Neural progenitor cell (in vitro differentiated cells): ENCODE results near the gene CTDP1. TPM values are rescaled to one million over a fixed set of nuclear protein-coding genes. Genes with fewer than 3 reads are reported as not detected.

ENCODE experiments used
- DNase-seq: peaks from one replicate; pipeline ENCODE4 v3.0.0-alpha.2; 2016; ENCODE audit warnings: low spot score
- H2AFZ ChIP-seq: fragments of 200-600 bp; sonication (generic); replicated peaks from 2 replicates; pipeline ENCODE4 v1.6.1; 2016; ENCODE audit warnings: antibody characterized with exemption
- H3F3A ChIP-seq: fragments of 200-600 bp; sonication (generic); 2 replicates; pipeline ENCODE4 v1.6.1; 2016; ENCODE audit warnings: antibody characterized with exemption, low read depth
- H3K27ac ChIP-seq: fragments of 200-600 bp; sonication (generic); 2 replicates; pipeline ENCODE4 v1.5.1; 2016; ENCODE audit warnings: mild to moderate bottlenecking
- H3K27me3 ChIP-seq: fragments of 200-600 bp; sonication (generic); 2 replicates; pipeline ENCODE4 v1.6.1; 2016; ENCODE audit warnings: mild to moderate bottlenecking, moderate library complexity
- H3K36me3 ChIP-seq: fragments of 200-600 bp; sonication (generic); 2 replicates; pipeline ENCODE4 v1.5.1; 2016
- H3K4me1 ChIP-seq: fragments of 200-600 bp; sonication (generic); 2 replicates; pipeline ENCODE4 v1.6.1; 2016; ENCODE audit warnings: mixed run types
- H3K4me2 ChIP-seq: fragments of 200-600 bp; sonication (generic); 2 replicates; pipeline ENCODE4 v1.6.1; 2016
- H3K4me3 ChIP-seq: fragments of 200-600 bp; sonication (generic); 2 replicates; pipeline ENCODE4 v1.5.1; 2016
- H3K79me2 ChIP-seq: fragments of 200-600 bp; sonication (generic); 2 replicates; pipeline ENCODE4 v1.6.1; 2016; ENCODE audit warnings: low read depth
- H3K9ac ChIP-seq: fragments of 200-600 bp; sonication (generic); 2 replicates; pipeline ENCODE4 v1.6.1; 2016
- H3K9me3 ChIP-seq: fragments of 200-600 bp; sonication (generic); 2 replicates; pipeline ENCODE4 v1.5.1; 2016; ENCODE audit warnings: low read depth
- H4K20me1 ChIP-seq: fragments of 200-600 bp; sonication (generic); 2 replicates; pipeline ENCODE4 v1.6.1; 2016; ENCODE audit warnings: low read depth
- H3K27ac Mint-ChIP-seq: 3 replicates; pipeline ENCODE4 v1.8.0; 2021; ENCODE audit warnings: mixed read lengths
- H3K27me3 Mint-ChIP-seq: 2 replicates; pipeline ENCODE4 v1.8.0; 2022; ENCODE audit warnings: low read depth, mild to moderate bottlenecking, inconsistent platforms, moderate library complexity, mixed read lengths; ENCODE audit not compliant: insufficient read depth
- H3K36me3 Mint-ChIP-seq: 3 replicates; pipeline ENCODE4 v1.8.0; 2021; ENCODE audit warnings: mixed read lengths
- H3K4me1 Mint-ChIP-seq: 3 replicates; pipeline ENCODE4 v1.8.0; 2021; ENCODE audit warnings: mixed read lengths
- H3K4me3 Mint-ChIP-seq: 3 replicates; pipeline ENCODE4 v1.8.0; 2021; ENCODE audit warnings: mild to moderate bottlenecking, moderate library complexity, mixed read lengths
- H3K9me3 Mint-ChIP-seq: 3 replicates; pipeline ENCODE4 v1.8.0; 2020; ENCODE audit warnings: mixed read lengths
- CTCF ChIP-seq: fragments of 200-600 bp; sonication (generic); IDR thresholded peaks from 2 replicates; pipeline ENCODE4 v1.5.1; 2017; ENCODE audit warnings: antibody characterized with exemption, mild to moderate bottlenecking
- EZH2 ChIP-seq: fragments of 200-600 bp; sonication (generic); IDR thresholded peaks from 2 replicates; pipeline ENCODE4 v1.6.1; 2017; ENCODE audit warnings: antibody characterized with exemption, mild to moderate bottlenecking, moderate library complexity
- EZH2phosphoT487 ChIP-seq: fragments of 200-600 bp; sonication (generic); IDR thresholded peaks from 2 replicates; pipeline ENCODE4 v1.6.1; 2017; ENCODE audit warnings: antibody characterized with exemption
- total RNA-seq: library from RNA; depleted of rRNA; stranded (reverse); fragments of >200 nt; gene quantifications from 2 replicates; pipeline ENCODE4 v1.2.3, GENCODE V29; 2015; ENCODE audit warnings: low replicate concordance

The CTDP1 gene
- total RNA-seq, 1 donor from 2014 or later, result 11.8 TPM

DNA sequence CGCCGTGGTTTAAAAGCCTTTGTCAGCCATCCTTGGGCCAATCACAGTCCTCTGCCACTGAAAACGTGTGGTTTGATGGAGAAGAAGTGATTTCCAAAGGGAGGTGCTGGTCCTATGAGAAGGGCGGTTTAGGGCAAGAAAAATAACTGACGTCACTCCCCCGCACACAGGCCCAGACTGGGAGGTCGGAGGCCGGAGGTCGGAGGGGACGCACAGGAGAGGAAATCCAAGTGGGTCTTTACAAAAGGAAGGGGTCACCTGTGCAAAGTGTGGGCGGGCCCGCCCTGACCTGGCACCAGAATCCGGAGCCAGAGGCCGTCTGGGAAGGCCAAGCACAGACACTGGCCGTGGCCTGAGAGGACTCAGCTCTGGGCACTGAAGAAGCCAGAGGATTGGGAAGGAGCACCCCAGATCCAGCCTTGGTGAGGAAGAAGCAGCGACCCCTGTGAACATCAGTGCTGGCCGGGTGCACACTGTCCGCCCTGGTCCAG, 100.1 kb downstream of the CTDP1 start:
- Histone ChIP-seq H3K27me3 (peaks cover 32% of the 10 kb centered on the region), H4K20me1 (no peaks in the 10 kb centered on the region), H3K4me2 (no peak overlapping the region), H3K27ac (no peak overlapping the region), H3K9me3 (no peaks in the 10 kb centered on the region), H3K9ac (no peak overlapping the region), H3K4me3 (no peak overlapping the region), H3F3A (no peaks in the 10 kb centered on the region), H3K36me3 (no peaks in the 10 kb centered on the region), H3K4me1 (no peaks in the 10 kb centered on the region), H2AFZ (no peak overlapping the region), H3K79me2 (no peaks in the 10 kb centered on the region)
- Mint-ChIP-seq H3K4me1 (no peaks in the 10 kb centered on the region), H3K4me3 (no peak overlapping the region), H3K27ac (no peak overlapping the region), H3K36me3 (no peaks in the 10 kb centered on the region), H3K27me3 (peaks cover 30% of the 10 kb centered on the region), H3K9me3 (peaks cover 5% of the 10 kb centered on the region)
- no peak for DNase-seq
- no peak for TF ChIP-seq EZH2
- TF ChIP-seq EZH2phosphoT487, result no peak
- no peak for TF ChIP-seq CTCF

GRCh38 chr18:79780547-79780946, 100.9 kb downstream of the CTDP1 start:
- Histone ChIP-seq H3K27ac (no peak overlapping the region), H3K36me3 (no peaks in the 10 kb centered on the region), H2AFZ (no peak overlapping the region), H3K4me2 (no peak overlapping the region), H3K9me3 (no peaks in the 10 kb centered on the region), H3K4me1 (no peaks in the 10 kb centered on the region), H4K20me1 (no peaks in the 10 kb centered on the region), H3K79me2 (no peaks in the 10 kb centered on the region), H3F3A (no peaks in the 10 kb centered on the region), H3K27me3 (peaks cover 35% of the 10 kb centered on the region), H3K9ac (no peak overlapping the region), H3K4me3 (no peak overlapping the region)
- H3K36me3 Mint-ChIP-seq, result no peaks in the 10 kb centered on the region
- H3K27me3 Mint-ChIP-seq, result peaks cover 36% of the 10 kb centered on the region
- no peaks in the 10 kb centered on the region for H3K4me1 Mint-ChIP-seq
- no peak overlapping the region for H3K27ac Mint-ChIP-seq
- H3K9me3 Mint-ChIP-seq, result peaks cover 5% of the 10 kb centered on the region
- no peak for TF ChIP-seq CTCF
- TF ChIP-seq EZH2phosphoT487, result no peak
- TF ChIP-seq EZH2, result no peak
- no peak overlapping the region for H3K4me3 Mint-ChIP-seq
- DNase-seq, result no peak

DNA sequence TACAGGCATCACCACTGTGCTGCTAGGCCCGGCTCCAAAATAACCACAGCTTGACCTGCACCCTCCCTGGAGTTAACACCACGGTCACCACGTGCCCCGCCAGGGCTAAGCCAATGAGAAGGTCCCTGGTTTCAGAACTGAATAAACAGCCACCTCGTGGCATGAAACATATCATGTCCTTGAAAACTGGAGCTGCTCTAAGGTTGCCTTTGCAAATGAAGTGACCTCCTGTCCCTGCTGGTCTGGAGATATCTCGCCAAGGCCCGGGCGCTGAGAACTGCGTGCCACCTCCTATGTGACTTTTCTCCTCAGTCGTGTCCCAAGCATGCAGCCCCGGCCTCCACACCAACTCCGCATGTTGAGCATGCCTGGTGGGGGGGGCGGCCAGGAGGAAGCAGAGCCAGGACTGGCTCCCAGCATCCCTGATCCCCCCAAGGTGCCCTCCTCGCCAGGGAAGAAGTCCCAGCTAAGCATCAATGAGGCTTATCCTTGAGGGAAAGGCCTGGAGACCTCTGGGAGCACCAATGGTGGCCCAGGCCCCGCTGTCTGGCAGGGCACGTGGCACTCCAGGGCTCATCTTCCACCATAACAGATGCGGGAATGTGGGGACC, 101.8 kb downstream of the CTDP1 start:
- H3K27me3 ChIP-seq, result peaks cover 41% of the 10 kb centered on the region
- Mint-ChIP-seq H3K27ac (no peak overlapping the region), H3K36me3 (no peaks in the 10 kb centered on the region), H3K27me3 (peaks cover 35% of the 10 kb centered on the region), H3K4me1 (no peaks in the 10 kb centered on the region), H3K4me3 (no peak overlapping the region), H3K9me3 (peaks cover 5% of the 10 kb centered on the region)
- H4K20me1 ChIP-seq, result no peaks in the 10 kb centered on the region
- H3F3A ChIP-seq, result no peaks in the 10 kb centered on the region
- no peaks in the 10 kb centered on the region for H3K9me3 ChIP-seq
- no peaks in the 10 kb centered on the region for H3K79me2 ChIP-seq
- no peak overlapping the region for H3K4me2 ChIP-seq
- H3K36me3 ChIP-seq, result no peaks in the 10 kb centered on the region
- H3K27ac ChIP-seq, result no peak overlapping the region
- no peak overlapping the region for H2AFZ ChIP-seq
- no peak overlapping the region for H3K4me3 ChIP-seq
- no peak for TF ChIP-seq EZH2
- no peak for TF ChIP-seq CTCF
- TF ChIP-seq EZH2phosphoT487, result no peak
- no peak for DNase-seq
- no peak overlapping the region for H3K9ac ChIP-seq
- no peaks in the 10 kb centered on the region for H3K4me1 ChIP-seq
